T-helper 2 cell (primary cell): ENCODE results near the gene RAB3C.

Experiments used
- DNase-seq, 5 experiments: peaks; one replicate each; pipeline versions ENCODE4 v3.0.0 to v3.0.0-alpha.2; 2012 to 2022

RAB3C gene

DNA sequence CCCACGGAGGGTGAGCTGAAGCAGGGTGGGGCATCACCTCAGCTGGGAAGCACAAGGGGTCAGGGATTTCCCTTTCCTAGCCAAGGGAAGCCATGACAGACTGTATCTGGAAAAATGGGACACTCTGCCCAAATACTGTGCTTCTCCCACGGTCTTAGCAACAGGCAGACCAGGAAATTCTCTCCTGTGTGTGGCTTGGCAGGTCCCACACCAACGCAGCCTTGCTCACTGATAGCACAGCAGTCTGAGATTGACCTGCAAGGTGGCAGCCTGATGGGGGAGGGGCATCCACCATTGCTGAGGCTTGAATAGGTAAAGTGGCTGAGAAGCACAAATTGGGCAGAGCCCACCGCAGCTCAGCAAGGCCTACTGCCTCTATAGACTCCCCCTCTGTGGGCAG lies 23.2 kb downstream of the RAB3C start:
- DNase-seq: no peak

DNA sequence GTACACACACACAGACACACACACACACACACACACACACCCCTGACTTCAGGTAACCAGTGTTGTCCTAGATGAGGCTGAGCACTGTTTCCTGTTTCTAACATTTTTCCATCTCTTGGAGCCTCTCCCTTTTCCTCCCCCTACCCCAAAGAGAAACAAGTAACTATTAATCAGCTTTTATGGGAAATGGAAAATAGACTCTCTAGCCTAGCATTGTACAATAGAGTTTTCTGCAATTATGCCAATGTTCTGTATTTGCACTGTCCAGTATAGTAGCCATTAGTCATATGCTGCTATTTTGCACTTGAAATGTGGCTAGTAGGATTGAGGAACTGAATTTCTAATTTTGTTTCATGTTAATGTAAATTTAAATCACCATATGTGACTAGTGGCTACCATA lies 33.1 kb downstream of the RAB3C start:
- no peak for DNase-seq

DNA sequence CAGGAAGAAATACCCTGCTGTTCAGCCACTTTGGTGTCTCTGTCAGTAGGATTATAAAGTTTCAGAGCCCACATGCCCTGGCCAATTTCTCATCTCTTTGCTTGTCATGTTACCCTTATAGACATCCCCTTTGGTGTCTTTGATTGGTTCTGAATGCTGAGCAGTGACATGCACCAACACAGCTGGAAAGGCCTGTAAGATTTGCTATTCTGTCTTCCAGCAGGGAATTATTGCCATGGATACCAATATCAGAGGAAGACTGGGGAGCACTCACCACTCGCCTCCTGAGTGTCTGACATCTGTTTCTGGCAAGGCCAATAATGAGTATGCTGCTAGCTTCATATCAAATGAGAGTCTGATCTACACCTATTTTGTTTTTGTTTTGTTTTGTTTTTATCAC lies 34.4 kb downstream of the RAB3C start:
- no peak for DNase-seq

DNA sequence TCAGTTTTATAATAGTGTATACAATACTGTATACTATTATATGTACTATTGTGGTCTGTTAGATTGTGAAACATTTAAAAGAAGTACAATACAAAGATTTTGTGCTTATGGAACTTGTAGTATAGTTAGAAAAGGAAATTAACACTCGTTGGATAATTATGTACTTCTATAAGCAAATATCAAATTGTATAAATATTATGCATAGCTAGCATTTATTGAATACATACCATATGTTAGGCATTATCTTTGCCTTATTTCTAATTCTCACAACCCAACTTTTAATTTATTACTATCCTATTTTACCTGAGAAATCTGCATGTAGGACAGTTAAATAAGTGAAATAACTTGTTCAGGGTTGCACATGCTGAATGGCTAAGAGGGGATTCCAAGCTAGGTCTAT lies 37.5 kb downstream of the RAB3C start:
- no peak for DNase-seq

DNA sequence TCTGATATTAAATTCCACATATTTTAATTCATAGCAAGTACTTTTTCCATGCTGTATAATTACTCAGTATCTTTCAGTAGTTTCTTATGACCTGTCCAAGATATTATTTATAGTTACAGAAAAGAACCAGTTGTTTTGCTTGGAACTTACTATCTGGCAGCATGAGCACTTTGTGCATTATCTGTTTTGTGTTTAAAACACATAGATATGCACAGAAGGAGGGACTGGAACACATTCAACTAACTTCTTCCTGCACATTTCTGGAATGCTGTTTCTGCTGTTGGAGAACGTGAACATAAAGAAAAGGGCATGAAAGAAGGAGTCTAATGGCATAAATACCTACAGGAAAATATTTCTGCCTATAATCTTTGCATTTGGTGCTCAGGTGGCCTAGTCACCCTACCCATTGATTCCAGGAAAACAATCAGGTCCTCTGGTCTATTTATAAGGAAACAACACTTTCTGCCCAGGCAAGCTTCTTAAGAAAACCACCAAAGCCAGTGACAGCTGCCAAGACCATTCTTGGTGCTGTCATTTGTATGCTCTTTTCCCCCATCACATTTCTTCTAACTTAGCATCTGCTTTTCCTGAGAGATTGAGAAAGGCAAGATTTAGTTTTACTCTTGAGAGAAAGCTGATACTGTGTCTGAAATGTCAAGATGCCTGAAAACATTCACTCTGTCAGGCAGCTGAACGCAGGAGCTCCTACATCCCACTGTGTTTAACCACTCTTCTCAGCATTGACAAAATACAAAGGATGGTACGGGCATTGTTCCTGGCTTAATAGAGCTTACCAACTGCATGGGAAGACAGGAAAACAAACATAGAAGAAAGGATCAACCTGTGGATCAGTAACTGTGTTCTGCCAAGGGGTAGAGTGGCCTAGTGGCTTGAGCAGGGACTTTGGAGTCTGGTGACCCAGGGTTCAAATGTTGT lies 40.3 kb downstream of the RAB3C start:
- peak in 1 of 5 experiments; percentile 17 for DNase-seq

DNA sequence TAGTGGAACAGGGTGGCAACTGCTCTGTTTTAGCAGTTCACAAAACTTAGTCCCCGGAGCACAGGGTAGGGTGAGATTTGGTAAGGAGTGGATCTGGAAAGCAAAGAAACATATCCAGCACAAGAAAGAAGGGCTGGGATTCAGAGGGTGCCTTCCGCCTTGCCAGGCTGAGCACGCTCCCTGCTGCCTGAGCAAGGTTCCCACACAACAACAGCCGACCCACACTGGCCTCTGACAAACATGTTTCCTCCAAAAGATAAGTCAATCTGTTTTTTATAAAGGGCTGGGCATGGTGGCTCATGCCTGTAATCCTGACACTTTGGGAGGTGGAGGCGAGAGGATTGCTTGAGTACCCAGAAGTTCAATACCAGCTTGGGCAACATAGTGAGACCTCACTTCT lies 45.8 kb downstream of the RAB3C start:
- no peak for DNase-seq

DNA sequence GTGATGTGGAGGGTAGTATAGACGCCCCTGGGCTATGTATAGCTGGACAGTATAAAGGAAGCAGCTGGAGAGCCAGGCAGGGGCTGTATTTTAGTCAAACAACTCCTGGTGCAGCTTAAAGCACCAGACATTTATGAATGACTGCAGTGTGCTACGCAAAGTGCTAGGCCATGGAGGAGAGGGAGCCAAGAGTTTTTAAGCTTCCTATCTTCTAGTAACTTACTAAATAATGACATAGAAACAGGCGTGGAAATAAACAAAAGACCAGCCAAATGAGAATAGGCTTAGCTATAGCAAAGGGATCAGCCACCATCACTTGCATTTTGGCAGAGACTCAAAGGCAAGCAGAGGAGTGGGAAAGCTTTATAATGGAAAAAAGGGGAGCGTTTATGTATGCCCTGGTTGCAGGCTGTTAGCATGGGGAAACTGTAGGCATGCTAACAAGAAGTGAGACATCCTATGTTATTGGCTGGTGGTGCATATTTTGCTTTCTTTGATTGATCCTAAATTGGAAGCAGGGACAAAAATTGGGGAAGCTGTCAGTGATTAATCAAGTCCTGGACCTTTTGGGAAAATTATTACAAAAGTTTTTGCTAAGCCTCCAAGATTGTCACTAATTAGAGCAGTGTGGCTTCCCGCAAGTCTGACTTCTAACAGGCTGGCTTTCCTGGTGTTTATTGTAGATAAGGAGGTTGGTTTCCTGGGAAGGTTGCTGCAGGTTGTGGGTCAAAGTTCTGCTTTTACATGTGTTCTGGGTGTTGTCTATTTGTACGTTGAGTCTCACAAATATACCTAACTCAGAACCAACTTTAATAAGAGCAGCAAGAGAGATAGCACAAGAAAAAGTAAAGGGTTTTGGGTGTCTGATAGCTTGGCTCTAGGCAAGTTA lies 46.6 kb downstream of the RAB3C start:
- DNase-seq: no peak

DNA sequence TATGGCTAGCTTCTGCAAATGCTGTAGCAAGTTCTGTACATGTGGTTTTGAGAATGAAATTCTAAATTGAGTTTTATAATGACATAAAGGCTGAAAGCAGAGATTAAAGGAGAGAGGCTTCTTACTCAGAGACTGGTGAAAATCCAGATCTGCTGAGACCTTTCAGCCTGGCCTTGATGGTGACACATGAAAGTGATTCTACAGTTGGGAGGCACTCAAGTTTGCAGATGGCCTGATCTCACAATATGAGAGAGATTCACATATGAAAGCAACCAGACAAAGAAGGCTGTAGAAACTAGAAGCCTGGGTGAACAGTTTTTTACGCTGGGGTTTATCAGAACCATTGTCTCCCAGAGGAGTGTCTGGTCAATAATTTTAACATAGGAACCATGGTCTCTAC lies 49.0 kb downstream of the RAB3C start:
- no peak for DNase-seq

DNA sequence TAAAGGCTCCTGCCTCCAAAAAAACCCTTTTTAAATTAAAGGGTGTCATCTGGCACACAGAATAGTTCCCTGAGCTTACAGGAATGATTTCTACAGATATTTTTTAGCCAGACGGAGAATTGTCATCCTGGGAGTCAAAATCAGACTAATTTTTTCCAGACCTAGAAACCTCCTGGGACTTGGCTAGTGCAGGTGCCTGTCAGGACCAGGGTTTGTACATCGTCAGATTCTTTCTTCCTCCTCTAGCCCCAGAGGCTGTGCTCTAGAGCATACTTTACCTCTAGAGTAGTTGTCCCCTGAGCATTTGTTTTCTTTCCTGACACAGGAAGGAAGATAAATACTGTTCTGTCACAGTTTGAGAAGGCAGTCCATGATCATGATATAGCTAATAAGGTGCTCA lies 52.5 kb downstream of the RAB3C start:
- DNase-seq: no peak

DNA sequence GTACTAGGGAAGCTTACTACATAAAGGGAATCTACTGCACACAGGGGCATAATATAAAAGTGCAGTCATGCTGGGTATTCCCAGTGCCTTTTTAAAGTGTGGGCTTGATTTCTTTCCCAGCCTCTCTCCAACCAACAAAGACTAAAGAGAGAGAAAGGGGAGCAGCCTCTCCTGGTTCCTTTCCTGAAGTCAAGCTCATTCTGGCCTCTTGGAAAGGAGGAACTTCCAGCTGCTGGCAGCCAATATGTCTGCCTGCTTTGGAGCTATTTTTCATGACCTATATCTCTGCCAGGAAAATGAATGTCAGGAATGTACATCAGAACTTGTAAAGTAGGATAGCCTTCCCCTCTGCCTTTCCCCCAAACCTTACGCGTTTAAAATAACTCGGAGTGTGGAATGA lies 57.1 kb downstream of the RAB3C start:
- no peak for DNase-seq

DNA sequence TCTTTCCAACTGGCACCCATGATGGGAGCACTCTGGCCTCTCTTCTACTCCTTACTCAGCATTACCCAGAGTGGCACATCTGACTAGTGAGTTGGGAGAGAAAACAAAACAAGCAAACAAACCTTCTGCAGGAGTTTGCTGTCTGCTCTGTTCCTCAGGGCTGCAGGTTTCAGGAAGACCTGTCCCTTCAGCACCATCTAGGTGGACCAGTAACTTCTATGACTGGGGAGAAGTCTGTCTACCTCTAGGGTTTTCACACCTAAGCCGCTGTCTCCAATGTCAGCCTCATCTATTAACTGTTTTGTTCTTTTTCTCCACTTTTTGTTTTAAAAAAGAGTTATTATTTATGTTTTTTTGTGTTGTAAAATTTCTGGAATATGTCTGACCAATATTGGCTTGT lies 58.7 kb downstream of the RAB3C start:
- peak in 1 of 5 experiments; percentile 1 for DNase-seq

DNA sequence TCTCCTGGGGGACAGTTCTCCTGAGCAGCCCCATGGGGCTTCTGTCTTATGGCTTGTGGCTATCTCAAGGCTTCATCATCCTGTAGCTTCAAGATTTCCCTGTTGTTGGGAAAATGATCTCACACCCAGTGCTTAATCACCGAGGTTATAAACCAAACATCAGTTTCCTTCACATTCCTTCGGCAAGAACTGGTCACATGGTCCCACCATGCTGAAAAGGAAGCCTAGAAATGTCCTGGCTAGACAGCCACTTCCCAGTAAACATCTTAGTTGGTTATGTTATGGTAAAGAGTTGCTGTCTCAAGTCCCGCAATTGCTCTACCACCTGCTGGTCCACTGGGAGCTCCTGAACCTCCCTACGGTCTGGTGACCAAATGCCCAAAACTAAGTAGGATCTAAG lies 66.0 kb downstream of the RAB3C start:
- no peak for DNase-seq

DNA sequence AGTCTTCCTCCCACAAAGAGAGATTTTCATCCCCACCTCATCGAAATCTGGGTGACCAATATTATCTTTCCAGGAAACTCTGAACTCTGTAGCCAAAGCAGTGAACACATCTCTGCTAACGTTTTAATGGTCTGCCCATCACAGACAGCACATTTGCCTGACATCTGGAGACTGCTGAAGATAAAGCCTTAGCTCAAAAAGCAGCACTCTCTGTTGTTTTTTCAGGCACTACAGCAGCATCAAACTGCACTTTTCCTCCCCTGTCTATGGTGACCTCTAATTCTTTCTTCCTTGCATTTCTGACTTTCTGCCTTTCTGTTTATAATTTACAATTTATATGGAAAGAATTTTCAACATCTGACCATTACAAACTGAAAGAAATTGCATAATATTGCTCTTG lies 66.8 kb downstream of the RAB3C start:
- DNase-seq: no peak

DNA sequence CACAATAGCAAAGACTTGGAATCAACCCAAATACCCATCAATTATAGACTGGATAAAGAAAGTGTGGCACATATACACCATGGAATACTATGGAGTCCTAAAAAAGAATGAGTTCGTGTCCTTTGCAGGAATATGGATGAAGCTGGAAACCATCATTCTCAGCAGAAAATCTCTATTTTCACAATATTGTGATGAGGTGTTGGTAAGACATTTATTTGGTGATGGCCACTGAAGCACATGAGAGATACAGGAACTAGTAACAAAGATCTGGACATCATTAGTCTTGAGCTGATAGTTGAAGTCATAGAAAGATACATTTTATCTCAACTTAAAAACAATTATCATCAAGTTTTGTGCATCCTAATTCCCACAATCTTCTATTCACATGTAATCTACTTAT lies 70.6 kb downstream of the RAB3C start:
- no peak for DNase-seq

DNA sequence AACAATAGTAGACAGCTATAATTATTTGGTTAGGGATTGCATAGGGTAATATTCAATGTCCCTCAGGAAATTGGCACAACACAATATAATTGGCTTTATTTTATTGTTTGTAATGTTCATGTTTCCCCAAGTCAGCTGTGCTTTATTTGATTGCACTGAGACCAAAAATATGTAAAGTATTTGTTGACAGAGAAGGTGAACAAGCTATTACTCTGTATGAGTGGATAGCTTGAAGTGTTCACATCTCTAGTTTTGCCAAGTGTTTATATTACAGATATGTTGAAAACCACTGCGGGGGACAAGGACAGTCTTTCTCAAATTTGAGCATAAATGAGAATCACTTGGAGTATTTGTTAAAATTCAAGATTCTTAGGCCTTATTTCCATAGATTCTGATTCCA lies 83.3 kb downstream of the RAB3C start:
- no peak for DNase-seq

DNA sequence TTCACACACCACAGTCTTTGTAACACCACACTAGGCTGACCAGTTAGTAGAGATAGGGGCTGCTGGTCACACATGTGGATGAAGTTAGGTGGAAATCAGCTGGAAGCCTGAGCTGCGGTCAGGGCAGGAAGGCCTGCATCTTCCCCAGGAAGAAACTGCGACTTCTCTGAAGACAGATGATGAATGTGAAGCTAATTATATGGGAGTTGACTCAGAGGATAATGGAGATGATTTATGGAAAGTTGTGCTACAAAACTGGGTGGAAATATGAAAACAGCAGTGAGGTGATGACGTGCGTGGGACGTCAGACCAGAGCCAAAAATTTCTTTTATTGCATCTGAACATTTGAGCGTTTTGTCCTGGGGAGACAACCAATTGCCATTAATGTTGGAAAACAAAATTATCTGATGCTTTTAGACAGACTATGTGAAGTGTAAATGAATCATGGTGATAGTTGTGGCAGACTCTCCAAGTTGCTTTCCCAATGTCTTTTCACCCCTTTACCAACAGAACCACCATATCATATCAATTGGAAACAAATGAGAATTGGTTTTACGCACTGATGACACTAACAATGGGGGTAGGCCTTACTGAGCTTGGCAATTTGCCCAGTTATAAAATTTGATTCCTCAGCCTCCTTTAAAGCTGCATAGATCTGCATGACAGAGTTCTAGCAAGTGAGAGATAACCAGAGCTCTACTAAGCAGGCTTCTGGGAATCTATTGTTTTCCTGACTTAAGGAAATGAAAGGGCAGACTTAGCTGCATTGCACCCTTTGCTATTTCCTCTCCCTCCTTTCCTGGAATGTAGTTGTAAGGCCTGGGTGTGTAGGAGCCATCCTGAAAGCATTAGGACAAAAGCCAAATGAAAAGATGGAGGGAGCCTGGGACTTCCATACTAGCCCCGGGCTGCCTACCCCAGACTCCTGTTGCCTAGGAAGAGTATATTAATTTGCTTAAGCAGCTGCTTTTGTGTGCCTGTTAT lies 84.0 kb downstream of the RAB3C start:
- no peak for DNase-seq

DNA sequence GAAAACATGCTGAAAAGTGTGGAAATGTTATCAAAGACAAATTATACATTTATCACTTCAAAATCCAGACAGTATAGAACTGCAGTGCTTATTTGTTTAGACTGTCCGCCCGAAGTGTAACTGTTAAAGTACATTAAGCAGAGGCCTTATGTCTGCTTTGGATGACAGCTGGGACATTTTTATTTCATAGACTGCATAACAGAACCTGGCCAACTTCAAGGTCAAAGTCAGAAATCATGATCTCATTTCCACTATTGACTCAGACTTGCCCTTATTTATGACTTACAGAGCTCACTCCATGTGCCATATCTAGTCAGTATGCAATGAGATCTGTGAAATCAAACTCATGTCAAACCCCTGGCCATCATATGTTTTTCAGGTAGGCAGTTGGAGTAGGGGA lies 87.7 kb downstream of the RAB3C start:
- DNase-seq: no peak

DNA sequence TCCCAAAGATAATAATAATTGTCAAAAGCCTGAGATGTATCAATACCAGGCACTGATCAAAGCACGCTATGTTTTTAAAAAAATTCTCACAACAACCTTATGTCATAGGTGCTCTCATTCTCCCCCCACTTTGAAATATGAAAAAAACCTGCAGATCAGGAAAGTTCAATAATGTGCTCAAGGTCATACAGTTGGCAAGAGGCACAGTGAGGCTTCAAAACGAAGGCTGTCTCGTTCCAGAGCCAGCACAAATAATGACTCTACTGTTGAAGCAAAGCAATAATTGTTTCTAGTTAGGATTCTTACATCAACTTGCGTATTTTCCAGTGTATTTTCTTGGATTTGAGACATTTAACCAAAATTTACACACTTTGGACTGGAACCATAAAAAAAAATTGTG lies 88.3 kb downstream of the RAB3C start:
- DNase-seq: no peak

DNA sequence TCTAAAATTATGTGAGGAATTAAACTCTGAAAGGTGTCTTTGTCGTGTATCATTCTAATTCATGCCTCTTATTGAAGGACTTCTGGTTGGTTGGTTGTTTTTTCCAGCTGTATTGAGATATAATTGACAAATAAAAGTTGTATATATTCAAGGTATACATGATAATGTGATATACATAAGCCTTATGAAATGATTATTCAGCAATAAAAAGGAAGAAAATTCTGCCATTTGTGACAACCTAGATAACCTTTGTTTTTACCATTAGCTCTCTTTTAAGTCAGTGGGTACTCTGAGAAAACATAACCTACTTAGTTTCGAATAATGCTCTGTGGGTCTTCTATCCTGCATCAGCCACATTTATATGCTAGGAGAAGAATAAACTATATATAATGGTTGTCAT lies 89.6 kb downstream of the RAB3C start:
- DNase-seq: no peak

DNA sequence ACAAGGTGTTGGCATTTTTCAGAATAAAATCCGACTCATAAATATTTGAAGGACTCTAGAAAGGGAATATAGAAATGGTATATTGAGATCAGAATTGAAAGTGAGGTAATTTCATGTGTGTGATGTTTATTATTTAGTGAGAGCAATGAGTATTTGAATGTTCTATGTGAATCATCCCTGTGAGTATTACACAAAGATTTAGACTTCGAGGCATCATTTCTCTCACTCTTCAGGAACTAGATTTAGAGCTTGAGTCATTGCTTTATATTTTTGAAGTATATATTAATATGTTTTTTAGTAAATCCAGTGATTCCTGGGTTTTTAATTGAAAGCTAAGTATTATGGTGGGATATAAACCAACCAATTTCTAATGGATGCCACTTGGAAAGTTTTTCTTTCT lies 91.2 kb downstream of the RAB3C start:
- no peak for DNase-seq

DNA sequence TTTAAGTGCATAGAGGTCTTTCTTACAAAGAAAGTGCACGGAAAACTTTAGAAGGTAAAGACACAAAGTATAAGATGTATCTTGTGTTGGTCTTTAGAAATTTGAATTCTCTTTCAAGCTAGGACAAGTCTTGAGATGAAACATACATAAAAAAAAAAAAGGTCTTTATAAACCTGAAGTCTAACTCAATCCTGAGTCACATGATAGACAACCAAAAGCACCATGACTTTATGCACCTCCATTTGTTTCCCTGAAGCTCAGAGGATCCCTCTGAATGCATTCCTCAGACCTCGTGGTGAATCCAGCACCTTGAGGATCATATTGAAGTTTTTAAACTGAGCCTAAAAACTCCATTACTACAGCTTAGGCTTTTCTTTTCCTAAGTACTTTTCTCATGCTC lies 91.8 kb downstream of the RAB3C start:
- no peak for DNase-seq

DNA sequence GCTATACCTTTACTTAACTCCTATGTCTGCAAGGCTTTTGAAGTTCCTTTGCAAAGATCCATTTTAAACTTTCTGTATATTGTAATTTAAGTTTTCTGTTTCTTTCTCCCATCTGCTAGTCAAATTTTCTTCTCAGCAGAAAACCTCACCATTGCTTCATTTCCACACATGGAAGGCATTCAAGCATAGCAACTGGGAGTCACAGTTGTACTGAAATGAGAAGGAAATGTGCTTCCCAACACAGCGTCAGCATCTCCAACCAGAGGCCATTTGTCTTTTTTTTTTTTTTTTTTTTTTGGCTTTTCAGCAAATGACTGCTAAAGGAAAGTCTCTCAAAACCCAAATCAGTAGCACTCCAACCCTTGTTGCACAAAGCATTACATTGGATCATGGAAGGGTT lies 92.5 kb downstream of the RAB3C start:
- DNase-seq: no peak

DNA sequence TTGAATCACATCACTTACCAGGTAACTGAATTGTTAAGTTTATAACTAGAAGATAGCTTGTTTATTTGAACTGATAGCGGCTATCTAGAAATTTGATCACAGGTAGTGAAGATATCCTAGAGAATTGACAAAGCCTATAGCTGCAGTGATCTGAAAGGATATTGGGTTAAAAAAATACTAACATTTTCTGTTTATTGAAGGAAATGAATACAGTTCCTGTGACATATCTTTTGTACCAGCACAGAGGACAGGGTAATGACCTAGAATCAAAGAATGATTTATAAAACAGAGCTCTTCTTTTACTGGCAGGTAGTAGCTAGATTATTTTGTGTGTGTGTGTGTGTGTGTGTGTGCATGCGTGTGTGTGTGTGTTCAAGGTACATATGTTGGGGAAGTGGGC lies 94.8 kb downstream of the RAB3C start:
- no peak for DNase-seq
